Left kidney (tissue), 2 donors: ENCODE data around the gene GART. TPM values are rescaled to one million over a fixed set of nuclear protein-coding genes. Genes with fewer than 3 reads are reported as not detected.
"Not testable (repeated sequence)": the region's sequence is repeated elsewhere in the genome, so short reads cannot be mapped to it uniquely, and the experiment has no call there.

Experiments
- DNase-seq: peaks from one replicate; pipeline ENCODE4 v3.0.0-alpha.2; 2013
- polyA plus RNA-seq: library from polyadenylated mRNA; unstranded; fragments of 120-200 nt; gene quantifications from one replicate; pipeline ENCODE4 v1.2.1, GENCODE V29; 2013; ENCODE audit not compliant: insufficient read length

Gene GART
- polyA plus RNA-seq, 1 donor, result 92.6 TPM

DNA sequence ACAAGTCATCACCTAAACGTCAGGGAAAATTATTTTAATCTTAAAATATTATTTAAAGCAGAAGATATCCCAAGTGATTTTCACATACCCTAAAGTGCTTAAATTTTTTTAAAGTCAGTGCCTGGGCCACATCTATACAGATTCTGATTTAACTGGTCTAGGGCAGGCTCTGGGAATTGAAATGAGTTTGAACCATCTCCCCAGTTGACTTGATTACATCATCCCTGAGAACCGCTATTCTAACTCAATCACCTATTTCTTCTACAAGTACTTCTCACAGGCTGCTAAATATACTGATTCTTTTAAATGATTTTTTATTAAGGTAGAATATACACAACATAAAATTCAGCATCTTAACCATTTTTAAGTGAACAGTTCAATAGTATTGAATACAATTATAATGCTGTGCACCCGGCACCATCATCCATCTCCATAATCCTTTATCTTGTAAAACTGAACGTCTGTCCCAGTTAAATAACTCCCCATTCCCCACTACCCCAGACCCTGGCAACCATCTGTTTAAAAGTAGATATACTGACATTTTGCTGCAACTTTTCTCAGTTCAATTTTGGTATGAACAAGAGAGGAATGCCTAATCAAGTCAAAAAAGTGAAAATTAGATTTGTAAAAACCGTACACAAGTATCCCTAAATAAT lies 19.5 kb downstream of the GART start:
- no peak for DNase-seq

GRCh38 chr21:33518899-33519298 lies 23.0 kb downstream of the GART start:
- DNase-seq, result no peak

GRCh38 chr21:33514229-33514628 lies 27.7 kb downstream of the GART start:
- no peak for DNase-seq

GRCh38 chr21:33512481-33512880 lies 29.4 kb downstream of the GART start:
- no peak for DNase-seq

DNA sequence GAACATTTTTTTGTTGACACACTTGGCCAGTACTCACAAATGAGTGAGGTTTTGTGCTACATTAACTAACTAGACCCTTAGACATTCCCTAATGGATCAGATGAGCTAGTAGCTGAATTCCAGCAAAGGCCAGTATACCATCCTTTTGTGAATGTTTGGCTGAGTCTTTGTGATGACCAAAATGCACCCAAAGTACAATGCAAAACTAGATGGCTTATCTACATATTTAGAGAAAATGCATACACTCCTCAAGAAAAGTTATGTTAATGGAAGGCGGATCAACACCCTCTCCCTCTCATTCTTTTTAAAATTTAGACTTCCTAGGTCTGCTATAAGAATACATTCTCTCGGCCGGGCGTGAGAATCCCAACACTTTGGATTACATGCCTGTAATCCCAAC lies 30.3 kb downstream of the GART start:
- no peak for DNase-seq

DNA sequence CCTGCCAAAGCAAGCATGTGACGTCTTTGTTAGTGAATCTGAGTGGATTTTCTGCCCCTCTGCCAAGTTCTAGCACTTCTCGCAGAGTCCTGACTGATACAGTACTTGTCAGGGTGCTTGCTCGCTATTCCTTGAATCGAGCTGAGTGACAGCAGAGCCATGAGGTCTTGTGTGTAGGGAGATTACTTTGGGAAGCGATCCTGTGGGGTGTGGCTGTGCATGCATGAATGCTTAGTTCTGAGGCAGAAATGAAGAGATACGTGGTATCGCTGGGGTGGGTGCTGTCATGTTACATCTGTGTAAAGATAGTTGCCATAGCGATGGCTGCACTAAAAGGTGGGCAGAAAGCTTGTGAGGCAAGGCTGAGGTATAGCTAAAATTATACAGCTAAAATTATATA lies 31.1 kb downstream of the GART start:
- no peak for DNase-seq

GRCh38 chr21:33507003-33507402 lies 34.9 kb downstream of the GART start:
- not testable (repeated sequence) for DNase-seq

DNA sequence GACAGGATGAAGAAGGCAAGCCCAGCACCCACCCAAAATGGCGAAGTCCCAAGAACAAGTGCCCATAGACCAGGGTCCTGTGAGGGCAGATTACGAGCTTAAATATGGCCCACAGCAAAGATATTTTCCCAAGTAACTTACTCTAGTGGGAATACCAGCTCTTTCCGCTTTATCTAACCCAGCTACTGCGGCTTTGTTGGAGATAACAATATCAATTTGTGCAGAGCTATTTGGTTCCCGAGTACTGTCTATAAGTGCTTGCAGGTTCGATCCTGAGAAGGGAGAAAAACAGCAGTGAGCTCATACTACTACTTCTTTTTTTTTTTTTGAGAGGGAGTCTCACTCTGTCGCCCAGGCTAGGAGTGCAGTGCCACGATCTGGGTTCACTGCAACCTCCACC lies 36.1 kb downstream of the GART start:
- no peak for DNase-seq

- no peak for DNase-seq
Observed at GRCh38 chr21:33496345-33496744, 45.6 kb downstream of the GART start.

GRCh38 chr21:33495743-33496142 lies 46.2 kb downstream of the GART start:
- no peak for DNase-seq

GRCh38 chr21:33493756-33494155 lies 48.2 kb downstream of the GART start:
- DNase-seq, result no peak

GRCh38 chr21:33492571-33492970 lies 49.3 kb downstream of the GART start:
- no peak for DNase-seq

DNA sequence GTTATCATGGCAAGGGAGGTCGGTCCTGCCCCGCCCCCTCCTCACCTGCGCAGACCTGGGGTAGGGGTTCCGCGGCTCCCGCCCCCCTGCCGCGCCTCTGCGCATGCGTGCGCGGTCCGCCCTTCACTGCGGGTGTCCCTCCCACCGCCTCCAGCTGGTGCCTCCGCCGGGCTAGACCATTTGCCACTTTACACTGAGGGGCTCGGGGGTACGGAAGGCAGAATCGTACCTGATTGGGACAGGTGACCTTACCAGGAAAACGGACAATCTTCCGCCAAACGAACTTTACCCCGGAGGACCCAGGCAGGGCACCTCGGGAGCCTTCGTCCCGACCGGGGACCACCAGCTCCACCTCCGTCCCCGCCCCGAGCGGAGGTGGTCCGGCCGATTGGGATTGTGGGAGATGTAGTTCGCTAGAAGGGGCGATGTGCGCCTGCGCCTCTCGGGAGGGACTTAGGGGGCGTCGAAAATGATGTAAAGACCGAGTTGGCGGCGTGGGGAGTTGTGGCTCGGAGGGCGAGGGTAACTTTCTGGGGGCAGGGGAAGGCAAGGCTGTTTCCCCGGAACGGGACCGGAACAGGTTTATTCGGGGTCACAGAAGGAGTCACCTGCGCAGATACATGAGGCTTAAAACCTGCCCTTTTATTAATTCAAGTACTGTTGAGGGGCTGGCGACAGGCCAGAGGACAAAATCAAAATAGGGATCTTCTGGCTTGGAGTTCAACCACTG lies 50.4 kb downstream of the GART start, which contains the start of gene DNAJC28:
Gene DNAJC28 (minus strand): TSS at position 344 of the 730 bp plus-strand sequence. CDS start 2,323 bp downstream, outside the sequence.
- DNase-seq, result peak; percentile 96

DNA sequence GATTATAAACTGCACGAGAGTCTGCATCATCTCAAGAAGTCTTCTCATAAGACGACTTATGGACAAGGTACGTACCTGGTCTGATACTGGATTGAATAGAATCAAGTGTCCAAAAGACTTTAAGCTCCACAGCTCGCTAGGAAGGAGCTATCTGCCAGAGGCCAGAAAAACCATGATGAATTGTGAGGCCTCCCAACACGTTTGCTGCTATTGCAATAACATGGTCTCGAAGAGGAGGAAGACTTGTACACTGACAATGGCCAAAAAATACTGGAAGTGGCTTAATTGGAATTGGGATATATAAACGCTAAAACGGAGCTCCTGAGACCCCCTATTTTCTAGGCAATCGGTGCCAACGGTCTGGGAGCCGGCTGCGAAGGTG lies 50.9 kb downstream of the GART start:
- no peak for DNase-seq

DNA sequence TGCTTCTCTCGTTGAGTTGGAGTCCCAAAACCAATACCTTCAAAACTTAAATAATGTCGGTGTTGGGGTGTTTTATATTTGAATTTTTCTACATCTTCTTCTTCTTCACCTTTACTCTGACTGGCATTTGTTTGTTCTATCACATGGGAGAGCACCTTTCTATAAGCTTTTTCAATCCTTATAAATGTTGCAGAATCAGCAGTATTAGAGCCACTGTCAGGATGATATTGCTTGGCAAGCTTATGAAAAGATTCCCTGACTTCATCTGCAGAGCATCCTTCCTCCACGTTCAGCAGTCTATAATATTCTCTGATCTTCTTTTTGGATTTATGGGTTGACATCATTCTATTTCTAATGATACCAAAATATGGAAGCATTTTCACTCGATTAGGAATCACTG lies 53.0 kb downstream of the GART start:
- DNase-seq, result no peak

GRCh38 chr21:33487996-33488395 lies 53.9 kb downstream of the GART start:
- DNase-seq, result no peak

- no peak for DNase-seq
Observed at GRCh38 chr21:33481314-33481943, 60.5 kb downstream of the GART start.

- DNase-seq, result no peak
Observed at GRCh38 chr21:33480481-33481103, 61.3 kb downstream of the GART start.

- peak; percentile 94 for DNase-seq
Observed at GRCh38 chr21:33479679-33480480, 62.0 kb downstream of the GART start, which contains the start of gene TMEM50B. TSS of gene TMEM50B (minus strand) at chr21:33479974. CDS start at chr21:33468885, 11,089 bp downstream.

DNA sequence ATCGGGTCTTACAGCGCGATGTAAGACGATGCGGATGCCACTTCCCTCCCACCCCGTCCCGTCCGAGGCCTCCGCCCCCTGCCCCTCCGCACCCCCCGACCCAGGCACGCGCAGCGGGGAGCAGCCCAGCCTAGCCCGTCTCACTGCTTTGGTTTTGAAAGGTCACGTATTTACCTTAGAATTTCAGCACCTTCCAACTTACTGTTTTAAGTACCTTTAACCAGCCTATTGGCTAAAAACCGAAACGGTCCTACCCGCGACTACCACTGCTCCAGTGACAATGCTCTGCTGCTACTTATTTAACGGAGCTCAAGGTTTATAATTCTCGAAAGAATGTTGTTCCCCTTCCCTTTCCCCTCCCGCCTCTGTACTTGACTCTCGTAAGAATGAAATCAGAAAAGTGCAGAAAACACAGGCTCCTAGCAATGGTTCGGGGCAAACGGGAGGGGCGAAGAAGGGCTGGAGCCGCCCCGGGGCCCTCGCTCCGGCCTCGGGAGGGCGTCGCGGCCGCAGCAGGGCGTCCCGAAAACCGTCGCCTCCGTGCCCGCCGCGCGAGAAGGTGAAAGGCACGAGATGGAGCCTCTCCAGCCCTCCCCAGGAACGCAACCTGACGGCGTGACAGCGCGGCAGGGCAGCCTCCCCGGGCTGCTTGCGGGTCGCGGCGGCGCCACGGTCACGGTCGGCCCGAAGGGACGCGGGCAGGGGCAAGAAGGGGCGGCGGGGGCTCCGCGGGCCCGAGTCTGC lies 62.8 kb downstream of the GART start:
- DNase-seq, result peak; percentile 28

- no peak for DNase-seq
Observed at GRCh38 chr21:33478182-33478581, 63.7 kb downstream of the GART start.
